Measurements from ENCODE around the gene CYP2U1. TPM values are rescaled to one million over a fixed set of nuclear protein-coding genes. Genes with fewer than 3 reads are reported as not detected.

CYP2U1 gene
- total RNA-seq, 1 experiment from 2014 or later, result 1.1 TPM

- Histone ChIP-seq H3K27me3 (ENCODE audit: insufficient read depth, low read depth) (no peaks in the 10 kb centered on the region), H3K27ac (no peak overlapping the region), H4K20me1 (ENCODE audit: insufficient read depth) (no peaks in the 10 kb centered on the region), H3K4me3 (no peak overlapping the region), H3K4me1 (replicated peaks; ENCODE audit: insufficient read depth) (peaks cover 7% of the 10 kb centered on the region), H3K4me2 (no peak overlapping the region), H3K36me3 (ENCODE audit: low read depth) (no peaks in the 10 kb centered on the region), H2AFZ (no peak overlapping the region), H3K79me2 (ENCODE audit: low read depth) (no peaks in the 10 kb centered on the region), H3F3A (ENCODE audit: insufficient read depth, low read depth) (peaks cover 6% of the 10 kb centered on the region; the same call in 1 of the 2 replicates), H3K9me2 (ENCODE audit: insufficient read depth) (no peaks in the 10 kb centered on the region), H3K9me3 (ENCODE audit: insufficient read depth, low read depth) (no peaks in the 10 kb centered on the region; the same call in 1 of the 2 replicates)
- POLR2A ChIA-PET (ENCODE audit: unreplicated experiment), result no interaction called here
- CTCF ChIA-PET, result no interaction called here
- TF ChIP-seq EZH2 (IDR thresholded peaks at IDR 0.05; ENCODE audit: low read depth), result no peak
- no peak for TF ChIP-seq CTCF (conservative IDR thresholded peaks at IDR 0.05)
- no TSS peak for BruUV-seq (replicated peaks)
- intact Hi-C loops (cut with micrococcal nuclease; ENCODE audit: unreplicated experiment), result no loop called here
- DNase-seq, result no peak
These were observed 40.6 kb upstream of the CYP2U1 start for GRCh38 chr4:107890779-107891178.

- Histone ChIP-seq H3F3A (ENCODE audit: insufficient read depth, low read depth) (peaks cover 8% of the 10 kb centered on the region; the same call in 1 of the 2 replicates), H3K4me2 (no peak overlapping the region), H3K79me2 (ENCODE audit: low read depth) (no peaks in the 10 kb centered on the region), H3K4me1 (replicated peaks; ENCODE audit: insufficient read depth) (peaks cover 9% of the 10 kb centered on the region), H2AFZ (no peak overlapping the region), H3K4me3 (no peak overlapping the region), H3K36me3 (ENCODE audit: low read depth) (no peaks in the 10 kb centered on the region), H3K27ac (no peak overlapping the region), H3K9me3 (ENCODE audit: insufficient read depth, low read depth) (no peaks in the 10 kb centered on the region; the same call in 1 of the 2 replicates), H3K9me2 (ENCODE audit: insufficient read depth) (no peaks in the 10 kb centered on the region), H4K20me1 (ENCODE audit: insufficient read depth) (no peaks in the 10 kb centered on the region), H3K27me3 (ENCODE audit: insufficient read depth, low read depth) (no peaks in the 10 kb centered on the region)
- ChIA-PET CTCF (no interaction called here), POLR2A (ENCODE audit: unreplicated experiment) (no interaction called here)
- no TSS peak for BruUV-seq (replicated peaks)
- intact Hi-C loops (cut with micrococcal nuclease; ENCODE audit: unreplicated experiment), result no loop called here
- no peak for DNase-seq
- no peak for TF ChIP-seq CTCF (conservative IDR thresholded peaks at IDR 0.05)
- TF ChIP-seq EZH2 (IDR thresholded peaks at IDR 0.05; ENCODE audit: low read depth), result no peak
These were observed 40.0 kb upstream of the CYP2U1 start for GRCh38 chr4:107891299-107891698.

- Histone ChIP-seq H3K4me3 (no peak overlapping the region), H3K27me3 (ENCODE audit: insufficient read depth, low read depth) (no peaks in the 10 kb centered on the region), H3K9me3 (ENCODE audit: insufficient read depth, low read depth) (no peaks in the 10 kb centered on the region; the same call in 1 of the 2 replicates), H3K36me3 (ENCODE audit: low read depth) (no peaks in the 10 kb centered on the region), H3K4me2 (no peak overlapping the region), H2AFZ (no peak overlapping the region), H3K79me2 (ENCODE audit: low read depth) (0 out of 2 replicates have a peak, but pooled peaks cover 2% of the 10 kb centered on the region), H3K4me1 (replicated peaks; ENCODE audit: insufficient read depth) (peaks cover 26% of the 10 kb centered on the region), H4K20me1 (ENCODE audit: insufficient read depth) (no peaks in the 10 kb centered on the region), H3K27ac (no peak overlapping the region), H3K9me2 (ENCODE audit: insufficient read depth) (no peaks in the 10 kb centered on the region), H3F3A (ENCODE audit: insufficient read depth, low read depth) (peaks cover 17% of the 10 kb centered on the region; the same call in 1 of the 2 replicates)
- CTCF ChIA-PET, result no interaction called here
- BruUV-seq (replicated peaks), result no TSS peak
- TF ChIP-seq CTCF (conservative IDR thresholded peaks at IDR 0.05) (no peak), EZH2 (IDR thresholded peaks at IDR 0.05; ENCODE audit: low read depth) (no peak)
- POLR2A ChIA-PET (ENCODE audit: unreplicated experiment), result no interaction called here
- intact Hi-C loops (cut with micrococcal nuclease; ENCODE audit: unreplicated experiment), result no loop called here
- no peak for DNase-seq
These were observed 37.9 kb upstream of the CYP2U1 start for GRCh38 chr4:107893171-107894137.

Measured in PC-9 (cell line).